NCI-H1105 (cell line): ENCODE results near the gene TNNI2.

Experiments
- DNase-seq: peaks from one replicate; lab custom pipeline; 2025; lab: John Stamatoyannopoulos, UW

The TNNI2 gene

DNA sequence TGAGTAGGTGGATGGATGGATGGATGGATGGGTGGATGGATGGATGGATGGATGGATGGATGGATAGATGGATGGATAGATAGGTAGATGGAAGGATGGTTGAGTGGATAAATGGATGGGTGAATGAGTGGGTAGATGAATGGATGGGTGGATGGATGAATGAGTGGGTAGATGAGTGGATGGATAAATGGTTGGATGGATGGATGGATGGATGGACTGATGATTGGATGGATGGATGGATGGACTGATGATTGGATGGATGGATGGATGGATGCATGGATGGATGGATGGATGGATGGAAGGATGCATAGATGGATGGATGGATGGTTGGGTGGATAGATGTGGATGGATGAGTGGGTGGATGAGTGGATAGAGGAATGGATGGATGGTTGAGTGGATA lies 17.2 kb upstream of the TNNI2 start:
- DNase-seq: no peak

DNA sequence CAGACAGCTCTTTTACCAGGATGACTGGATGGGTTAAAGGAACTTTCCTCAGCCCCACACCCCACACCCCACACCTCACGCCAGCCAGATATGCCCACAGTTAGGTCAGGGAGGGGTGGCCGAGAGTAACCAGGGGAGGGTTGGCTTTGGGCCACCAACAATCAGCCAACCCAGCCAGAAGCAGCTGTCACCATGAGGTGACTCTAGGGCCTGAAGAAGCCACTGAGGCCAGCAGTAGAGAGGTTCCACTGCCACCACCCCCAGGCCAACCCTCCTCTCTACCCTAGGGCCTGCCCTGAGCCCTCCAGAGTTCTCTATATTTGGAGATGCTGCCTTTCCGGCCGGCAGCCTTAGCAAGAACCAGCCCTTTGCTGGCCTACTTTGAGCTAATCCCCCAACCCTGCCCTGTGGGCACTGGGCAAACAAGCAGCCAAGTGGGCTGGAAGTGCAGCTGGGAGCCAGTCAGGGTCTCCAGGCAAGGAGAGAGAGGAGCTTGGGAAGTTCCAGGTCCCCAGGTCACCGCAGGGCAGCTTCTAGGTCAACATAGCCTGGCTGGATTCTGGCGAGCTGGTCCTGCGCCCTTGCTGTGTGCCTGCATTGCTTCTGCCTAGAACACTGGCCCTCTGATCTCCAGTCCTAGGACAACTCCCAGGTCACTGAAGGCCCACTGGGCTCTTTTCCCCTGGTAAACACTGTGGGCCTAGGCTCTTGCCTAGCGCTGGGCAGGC lies 16.0 kb upstream of the TNNI2 start:
- no peak for DNase-seq

DNA sequence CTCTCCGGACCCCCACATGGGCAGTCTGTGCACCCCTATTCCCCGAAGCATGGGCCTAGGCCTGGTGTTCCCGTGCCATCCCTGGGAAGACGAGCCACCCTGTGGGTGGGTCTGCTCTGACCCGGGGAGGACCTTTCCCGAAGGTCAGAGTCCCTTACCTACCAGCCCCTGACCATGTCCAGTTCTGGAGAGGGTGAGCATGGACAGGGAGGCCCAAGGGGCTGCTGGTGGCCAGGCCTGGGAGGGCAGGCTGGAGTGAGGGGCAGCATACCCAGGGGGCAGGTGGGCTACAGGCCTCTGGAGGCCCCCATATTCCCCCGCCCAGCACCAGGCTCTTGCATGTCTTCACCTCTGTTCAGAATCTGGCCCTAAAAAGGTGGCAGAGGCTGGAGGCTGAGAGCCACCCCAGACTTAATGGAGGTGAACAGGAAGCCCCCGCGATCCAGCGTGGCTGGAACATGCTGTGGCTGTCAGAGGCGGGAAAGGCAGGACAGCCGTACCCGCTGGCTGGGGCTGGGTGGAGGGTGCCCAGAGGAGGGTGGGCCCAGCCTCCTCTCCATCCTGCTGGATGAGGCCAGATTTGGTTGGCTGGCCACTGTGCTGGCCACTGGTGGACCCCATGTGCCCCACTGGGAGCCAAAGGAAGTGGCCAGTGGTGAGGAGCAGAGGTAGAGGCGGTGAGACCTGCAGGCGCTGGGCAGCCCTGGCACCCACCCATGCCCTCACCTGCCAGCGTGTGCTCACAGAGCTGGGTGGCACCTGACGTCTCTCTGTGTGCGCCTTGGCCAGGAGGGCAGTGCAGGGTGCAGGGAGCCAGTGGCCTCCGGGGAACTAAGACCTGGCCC lies 15.2 kb upstream of the TNNI2 start:
- DNase-seq: no peak

DNA sequence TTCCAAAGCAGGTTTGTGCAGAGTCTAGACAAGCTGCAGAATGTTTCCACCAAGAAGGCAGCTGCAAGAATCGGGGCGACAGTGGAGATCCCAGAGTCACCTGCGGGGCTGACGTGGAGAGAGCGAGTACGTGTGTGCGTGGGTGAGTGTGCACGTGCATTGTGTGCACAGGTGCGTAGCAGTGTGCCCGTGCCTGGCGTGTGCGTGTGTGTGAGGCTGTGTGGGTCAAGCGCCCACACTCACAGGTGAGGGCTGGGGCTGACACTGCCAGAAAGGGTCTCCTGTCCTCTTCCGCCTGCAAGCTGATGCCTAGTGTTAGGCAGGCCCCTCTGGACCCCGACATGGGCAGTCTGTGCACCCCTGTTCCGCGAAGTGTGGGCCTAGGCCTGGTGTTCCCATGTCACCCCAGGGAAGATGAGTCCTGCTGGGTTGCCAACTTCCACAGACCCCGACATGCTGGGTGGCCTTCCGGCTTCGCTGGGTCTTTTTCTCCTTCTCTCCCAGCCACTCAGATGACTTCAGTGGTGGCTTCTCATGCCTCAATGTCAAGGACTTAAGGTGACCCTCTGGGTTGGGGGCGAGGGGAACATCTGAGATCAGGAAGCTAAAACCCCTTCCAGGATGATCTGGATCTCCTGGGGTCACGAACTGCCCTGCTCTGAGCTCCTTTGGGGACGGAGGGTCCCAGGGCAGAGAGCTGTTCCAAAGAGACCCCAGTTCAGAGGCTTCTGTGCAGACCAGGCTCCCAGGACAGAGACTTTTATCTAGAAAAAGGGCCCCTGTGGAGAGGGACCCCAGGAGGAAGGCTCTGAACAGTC lies 14.4 kb upstream of the TNNI2 start:
- no peak for DNase-seq

DNA sequence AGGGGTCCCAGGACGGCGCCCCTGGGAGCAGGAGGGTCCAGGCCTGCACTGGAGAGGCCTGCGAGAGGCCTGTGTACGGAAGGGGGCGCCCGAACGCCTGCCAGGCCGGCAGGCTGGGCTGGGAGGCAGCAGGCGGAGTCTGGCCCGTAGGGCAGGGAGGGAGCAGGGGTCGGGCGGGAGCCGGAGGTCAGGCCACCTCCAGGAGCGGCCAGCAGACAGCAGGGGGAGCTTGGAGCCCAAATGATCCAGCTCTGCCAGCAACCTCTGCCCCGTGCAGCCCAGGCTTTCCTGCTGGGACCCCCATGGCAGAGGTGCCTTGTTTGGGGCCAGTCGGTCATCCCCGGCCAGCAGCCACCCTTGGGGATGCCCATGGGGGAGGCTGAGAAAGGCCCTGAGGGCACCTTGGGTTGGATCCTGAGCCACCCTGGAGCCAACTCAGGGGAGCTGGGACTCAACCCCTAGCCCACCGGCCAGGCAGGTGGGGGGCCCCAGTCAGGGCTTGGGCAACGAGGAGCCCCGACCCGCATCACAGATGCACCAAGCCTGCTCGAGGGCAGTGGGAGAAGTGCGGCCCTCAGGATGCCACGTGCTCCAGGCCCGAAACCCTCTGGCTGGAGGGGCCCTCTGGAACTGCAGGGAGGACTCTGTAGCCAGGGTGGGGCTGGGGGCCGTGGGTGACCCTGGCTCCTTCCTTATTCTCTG lies 13.6 kb upstream of the TNNI2 start:
- no peak for DNase-seq

DNA sequence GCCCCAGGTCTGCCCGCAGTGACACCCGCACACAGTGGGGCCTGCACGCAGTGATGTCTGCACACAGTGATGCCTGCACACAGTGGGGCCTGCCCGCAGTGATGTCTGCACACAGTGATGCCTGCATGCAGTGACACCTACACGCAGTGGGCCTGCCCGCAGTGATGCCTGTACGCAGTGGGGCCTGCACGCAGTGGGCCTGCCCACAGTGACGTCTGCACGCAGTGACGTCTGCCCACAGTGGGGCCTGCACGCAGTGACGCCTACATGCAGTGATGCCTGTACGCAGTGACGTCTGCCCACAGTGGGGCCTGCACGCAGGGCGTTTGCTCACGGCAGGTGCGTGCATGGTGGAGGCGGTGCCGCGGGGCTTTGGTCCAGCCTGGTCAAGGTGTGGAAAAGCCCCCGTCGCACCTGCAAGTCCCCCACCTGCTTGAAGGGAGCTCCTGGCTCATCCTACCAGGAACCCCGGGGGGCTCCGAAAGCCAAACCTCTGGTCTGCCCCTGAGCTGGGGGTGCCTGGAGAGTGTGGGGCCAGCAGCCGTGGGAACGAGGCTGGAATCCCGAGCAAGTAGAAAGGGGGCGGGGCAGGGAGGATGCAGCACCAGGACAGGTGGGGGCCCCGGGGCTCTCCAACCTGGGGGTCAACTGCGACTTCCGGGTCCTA lies 12.9 kb upstream of the TNNI2 start:
- no peak for DNase-seq

DNA sequence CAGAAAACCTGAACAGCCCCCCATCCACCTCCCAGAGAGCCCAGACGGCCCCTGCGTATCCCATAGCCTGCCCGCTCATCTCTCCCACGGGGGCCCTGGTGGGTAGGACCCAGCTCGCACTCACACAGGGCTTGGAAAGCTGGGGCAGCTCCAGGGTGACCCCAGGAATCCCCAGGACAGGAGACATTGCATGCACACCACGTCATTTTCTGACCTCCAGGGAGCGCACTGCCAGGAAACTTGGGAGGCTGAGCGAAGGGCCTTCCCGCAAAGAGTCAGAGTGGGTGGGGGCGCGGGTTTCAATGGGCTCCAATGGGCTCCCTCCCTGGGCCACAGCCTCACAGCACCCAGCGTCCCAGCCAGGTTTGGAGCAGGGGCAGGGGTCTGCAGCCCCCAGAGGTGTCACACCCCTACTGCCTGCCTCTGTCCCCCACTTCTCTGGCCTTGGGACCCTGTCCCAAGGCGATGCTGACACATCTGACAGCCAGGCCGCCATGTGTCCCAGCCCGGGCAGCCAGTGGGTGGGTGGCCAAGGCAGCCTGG lies 12.2 kb upstream of the TNNI2 start:
- DNase-seq: no peak

DNA sequence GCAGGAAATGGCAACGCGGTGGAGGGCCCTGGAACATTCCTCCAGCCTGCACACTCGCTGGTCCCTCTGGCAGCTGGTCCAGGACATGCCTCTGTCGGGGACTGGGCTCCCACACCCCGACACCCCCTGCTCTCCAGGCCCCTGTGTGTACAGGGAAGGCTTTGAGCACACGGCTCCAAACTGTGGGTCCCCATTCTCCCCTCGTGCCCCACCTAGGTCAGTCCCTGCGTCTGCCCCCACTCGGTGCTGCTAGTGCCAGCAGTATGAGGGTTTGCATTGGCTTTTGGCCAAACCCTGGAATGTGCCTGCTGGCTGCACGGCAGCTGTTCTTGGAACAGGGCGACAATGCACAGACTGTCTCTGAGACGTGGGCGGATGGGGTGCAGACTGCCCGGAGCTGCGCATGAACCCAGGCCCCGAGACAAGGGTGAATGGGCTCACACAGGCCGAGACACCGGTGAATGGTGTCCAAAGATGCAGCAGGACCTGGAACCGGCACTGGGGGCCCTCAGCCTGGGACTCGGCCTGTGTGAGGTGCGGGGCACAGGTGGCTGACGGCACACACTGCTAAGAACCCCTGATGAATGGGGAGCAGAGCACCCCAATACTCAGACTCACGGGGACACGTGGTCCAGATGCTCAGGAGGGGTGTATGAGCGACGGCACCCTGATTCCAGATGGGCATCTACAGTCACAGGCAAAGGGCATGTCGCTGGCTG lies 11.5 kb upstream of the TNNI2 start:
- peak; percentile 93 for DNase-seq

DNA sequence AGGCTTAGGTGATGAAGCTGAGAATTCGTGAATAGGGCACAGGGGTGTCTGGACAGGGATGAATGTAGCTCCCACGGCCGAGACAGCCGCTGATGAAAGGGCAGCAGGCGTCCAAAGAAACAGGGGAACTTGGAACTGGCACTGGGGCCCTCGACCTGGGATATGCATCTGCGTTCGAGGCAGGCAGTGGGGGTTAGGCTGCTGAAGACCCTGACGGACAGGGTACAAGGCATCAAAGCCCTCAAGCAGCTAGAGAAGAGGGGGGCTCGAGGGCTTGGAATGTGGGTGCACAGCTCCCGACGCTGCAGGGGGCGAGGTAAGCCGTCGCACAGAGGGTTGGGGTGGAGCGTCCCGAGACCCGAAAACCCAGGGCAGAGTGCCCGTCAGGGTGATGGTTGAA lies 10.8 kb upstream of the TNNI2 start:
- no peak for DNase-seq

DNA sequence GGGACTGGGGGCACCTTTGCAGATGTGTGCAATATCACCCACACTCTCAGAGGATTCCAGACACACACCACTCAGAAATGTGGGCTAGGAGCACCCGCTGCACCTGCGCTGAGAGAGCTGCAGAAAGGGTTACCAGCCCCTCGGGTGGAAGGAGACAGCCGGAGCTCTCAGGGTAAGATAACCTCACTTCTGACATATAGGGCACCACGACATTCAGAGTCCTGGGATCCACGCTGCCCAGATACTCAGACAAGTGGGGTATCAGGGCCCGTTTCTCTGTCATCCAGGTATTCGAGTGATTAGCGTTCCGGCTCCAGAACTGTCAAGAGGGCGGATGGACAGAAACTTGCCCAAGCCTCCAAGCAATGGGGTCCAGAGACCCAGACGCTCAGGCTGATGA lies 10.2 kb upstream of the TNNI2 start:
- no peak for DNase-seq

DNA sequence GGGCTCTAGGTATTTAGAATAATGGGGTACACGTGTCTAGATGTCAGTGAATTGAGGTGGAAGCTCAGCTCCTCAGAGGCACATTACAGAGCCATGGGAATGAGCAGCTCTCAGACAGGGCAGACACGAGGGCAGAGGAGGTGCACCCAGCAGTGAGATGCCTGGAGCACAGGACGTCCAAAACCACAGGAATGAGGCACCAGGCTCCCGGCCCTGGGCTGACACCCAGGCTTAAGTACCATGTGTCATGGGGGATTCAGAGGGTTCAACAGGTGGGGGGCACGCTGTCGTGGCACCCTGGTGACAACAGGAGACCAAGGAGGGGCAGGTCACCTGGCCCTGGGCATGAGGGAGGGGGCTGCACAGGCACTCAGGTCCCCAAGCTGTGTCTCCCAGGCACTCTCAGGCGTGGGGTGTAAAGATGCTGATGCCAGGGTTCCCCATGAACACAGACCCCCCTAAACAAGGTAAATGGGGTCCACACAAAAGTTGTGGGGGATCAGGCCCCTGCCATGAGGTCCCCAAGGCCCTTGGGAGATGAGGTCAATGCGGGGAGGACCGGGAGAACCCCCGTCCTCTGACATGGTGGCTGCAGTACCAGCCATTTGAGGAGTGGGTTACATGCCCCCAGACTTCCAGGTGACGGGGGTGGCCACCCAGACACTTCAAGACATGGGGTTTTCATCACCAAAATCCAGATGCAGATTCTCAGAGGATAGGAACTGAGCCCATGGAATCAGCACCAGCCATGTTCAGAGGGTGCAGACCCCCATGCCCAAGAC lies 9.6 kb upstream of the TNNI2 start:
- no peak for DNase-seq

DNA sequence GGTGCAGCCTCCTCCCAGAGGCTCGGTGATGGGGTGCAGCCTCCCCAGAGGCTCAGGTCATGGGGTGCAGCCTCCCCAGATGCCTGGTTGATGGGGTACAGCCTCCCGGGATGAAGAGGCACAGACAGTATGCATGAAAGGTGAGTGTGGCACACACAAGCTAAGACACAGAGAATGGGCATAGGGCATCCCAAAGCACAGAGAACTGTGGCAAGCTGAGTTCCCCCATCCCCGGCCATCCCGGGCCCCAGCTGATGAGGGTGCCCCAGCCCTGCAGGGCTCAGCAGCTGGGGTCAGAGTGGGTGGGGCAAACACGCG lies 8.8 kb upstream of the TNNI2 start:
- no peak for DNase-seq

DNA sequence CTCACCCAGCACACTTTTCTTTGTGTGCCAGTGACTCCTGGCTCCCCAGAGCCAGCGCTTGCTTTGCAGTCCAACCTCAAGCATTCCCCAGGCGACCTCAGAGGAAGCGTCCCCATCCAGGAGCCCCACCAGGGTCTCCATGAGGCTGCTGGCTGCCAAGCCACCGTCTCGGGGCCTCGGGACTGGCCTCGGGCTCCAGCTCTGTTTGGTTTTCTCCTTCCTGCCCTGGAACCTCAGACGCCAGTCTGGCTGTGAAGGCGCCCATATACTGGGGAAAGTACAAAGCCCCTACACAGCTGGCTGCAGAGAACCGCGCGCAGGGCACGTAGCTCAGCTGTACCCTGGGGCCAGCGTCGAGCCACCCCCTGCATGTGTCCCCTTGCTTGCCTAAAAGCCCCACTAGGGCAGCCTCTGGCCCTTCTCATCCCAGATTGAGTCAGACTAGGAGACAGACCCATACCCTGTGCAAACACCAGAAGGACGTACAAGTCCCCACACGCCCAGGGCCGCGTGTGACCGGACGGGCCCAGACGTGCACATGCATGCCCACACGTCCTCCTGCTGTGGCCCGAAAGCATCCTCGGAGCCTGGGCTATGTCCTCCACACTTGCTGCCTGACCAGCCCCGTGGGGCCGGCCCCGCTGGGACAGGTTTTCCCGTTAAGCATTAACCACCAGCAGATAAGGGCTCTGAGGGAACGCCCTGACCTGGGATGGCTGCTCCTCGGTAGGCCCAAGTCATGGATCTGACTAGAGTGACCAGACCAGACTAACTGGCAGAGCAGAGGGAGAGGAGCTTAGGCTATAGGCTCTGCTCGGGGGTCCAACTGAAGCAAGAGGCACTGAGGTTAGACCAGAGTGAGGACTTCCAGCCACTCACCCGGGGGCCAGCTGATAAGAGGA lies 8.2 kb upstream of the TNNI2 start:
- DNase-seq: peak; percentile 22

DNA sequence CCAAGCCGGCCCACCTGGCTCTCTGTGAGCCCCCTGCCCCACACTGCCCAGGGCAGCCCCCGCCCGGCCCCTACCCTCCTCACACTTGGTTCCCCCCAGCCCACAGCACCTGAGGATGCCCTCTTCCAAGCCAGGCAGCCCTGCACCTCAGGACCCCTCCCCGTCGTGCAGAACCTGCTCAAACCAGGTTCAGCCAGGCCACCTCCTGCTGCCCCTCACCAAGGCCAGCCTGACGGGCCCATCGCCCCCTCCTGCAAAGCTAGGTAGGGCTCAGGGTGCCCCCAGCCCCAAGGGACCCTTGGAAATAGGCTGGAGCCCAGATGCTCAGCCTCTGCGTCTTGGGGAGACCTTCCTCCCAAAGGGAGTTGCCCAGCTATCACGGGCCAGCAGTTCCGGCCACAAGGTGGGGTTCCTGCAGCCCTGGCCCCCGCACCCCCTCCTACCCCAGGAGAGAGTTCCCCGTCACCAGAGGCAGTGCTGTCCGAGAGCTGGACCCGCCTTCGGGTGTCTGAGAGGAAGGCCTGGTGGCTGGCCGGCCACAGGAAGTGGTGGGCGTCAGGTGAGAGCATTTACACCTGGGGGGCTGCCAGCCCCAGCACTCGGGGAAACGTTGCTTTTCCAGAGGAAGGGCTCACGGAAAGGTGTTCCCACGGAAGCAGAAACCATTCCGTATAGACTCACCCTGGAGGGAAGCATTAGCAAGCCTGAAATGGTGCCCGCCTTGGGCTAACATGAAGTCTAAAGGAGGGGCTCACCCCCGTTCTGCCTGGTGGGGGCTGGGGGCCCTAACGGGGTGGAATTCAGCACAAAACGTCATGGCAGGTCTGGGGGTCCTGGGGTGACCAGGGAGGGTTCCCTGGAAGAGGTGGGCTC lies 7.2 kb upstream of the TNNI2 start:
- DNase-seq: no peak

DNA sequence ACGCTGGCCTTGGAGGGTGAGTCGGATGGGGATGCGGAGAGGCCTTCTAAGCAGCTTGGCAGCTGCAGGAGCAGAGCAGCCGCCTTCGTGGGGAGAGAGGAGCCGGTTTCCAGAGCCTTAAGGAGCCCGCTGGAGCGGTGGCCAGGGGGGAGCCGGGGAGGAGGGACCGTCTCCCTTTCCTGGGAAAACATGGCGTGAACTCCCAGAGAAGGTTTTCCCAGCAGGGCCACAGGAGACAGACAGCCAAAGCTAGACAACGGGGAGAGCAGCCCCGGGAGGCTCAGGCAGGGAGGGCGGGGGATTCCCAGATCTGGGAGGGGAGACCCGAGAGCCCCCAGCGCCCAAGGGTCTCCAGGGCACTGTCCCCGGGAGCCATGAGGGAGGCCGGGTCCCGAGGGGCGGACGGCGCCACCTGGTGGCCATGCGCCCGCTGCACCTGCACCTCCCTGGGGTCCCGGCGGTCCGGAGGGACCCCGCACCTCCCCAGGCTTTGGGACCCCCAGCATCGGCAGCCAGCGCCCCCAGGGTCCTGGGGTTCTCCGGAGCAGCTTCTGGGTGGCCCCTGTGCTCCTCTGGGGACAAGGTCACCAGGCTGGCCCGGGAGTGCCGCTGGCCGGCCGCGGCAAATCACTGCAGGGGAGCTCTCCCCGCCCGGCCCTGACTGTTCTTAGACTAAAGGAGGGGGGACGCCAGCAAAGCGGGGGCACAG lies 6.4 kb upstream of the TNNI2 start:
- DNase-seq: peak; percentile 40

DNA sequence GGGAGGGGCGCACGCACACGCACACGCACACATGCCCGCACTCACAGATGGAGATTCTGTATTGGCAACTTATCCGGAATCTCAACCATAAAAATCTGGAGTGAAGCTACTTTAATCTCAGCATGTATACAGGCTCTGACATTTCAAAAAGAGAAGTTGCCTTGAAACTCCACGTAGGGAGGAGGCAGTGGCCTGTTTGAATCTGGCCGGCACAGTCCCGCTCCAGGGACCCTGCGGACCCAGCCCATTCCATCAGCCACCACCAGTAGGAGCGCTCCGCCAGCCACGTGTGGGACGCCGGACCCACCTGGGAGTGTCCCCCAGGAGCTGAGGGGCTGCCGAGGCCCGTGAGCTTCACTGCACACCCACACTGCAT lies 5.9 kb upstream of the TNNI2 start:
- no peak for DNase-seq

DNA sequence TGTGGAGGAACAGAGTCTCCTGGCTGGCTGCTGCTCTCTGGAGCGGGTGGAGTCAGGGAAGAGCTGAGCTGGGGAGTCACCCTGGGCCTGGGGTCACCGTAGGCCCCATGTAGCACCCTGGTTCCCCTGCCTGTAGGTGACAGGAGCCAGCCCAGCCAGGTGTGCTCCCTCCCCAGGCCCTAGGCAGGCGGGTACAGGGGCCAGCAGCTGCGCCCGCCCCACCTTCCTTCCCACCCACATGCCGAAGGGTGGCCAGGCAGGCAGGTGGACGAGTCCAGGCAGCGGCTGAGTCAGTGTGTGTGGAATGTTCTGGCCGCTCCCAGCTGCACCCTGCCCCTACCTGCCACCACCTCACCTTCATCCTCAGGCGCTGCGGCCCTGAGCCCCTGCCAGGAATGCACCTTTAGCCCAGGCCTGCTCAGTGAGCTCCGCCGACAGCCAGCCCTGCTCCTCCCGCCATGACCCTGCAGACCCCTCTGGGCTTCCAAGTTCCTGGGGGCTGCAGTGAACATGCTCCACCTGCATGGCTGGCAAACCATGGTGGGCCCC lies 4.6 kb upstream of the TNNI2 start:
- DNase-seq: no peak
